Adrenal gland (tissue), 5 donors: ENCODE measurements around the gene BBS7.

Experiments
- POLR2A ChIP-seq, 2 donors: fragments of 450-650 bp; IDR thresholded peaks; one replicate each; pipeline ENCODE4 v1.6.1; 2017; ENCODE audit warnings: antibody characterized with exemption in 2 of 2, mild to moderate bottlenecking in 2 of 2, moderate library complexity in 1 of 2
- TF ChIP-seq, protein P1 (sequence below), 6 experiments: fragments of 450-650 bp in 4 of 6; fragments of 200-600 bp in 2 of 6; sonication (generic) in 1 of 6; IDR thresholded peaks; 1 replicate in 5 of 6; 2 replicates in 1 of 6; pipeline versions ENCODE4 v1.5.1 to v1.8.0; 2016 to 2021; ENCODE audit warnings: antibody characterized with exemption in 6 of 6, mild to moderate bottlenecking in 2 of 6, moderate library complexity in 1 of 6
- donor health status: DM: no; HTN: no; CAD: no.

- TF ChIP-seq, protein P1, sequence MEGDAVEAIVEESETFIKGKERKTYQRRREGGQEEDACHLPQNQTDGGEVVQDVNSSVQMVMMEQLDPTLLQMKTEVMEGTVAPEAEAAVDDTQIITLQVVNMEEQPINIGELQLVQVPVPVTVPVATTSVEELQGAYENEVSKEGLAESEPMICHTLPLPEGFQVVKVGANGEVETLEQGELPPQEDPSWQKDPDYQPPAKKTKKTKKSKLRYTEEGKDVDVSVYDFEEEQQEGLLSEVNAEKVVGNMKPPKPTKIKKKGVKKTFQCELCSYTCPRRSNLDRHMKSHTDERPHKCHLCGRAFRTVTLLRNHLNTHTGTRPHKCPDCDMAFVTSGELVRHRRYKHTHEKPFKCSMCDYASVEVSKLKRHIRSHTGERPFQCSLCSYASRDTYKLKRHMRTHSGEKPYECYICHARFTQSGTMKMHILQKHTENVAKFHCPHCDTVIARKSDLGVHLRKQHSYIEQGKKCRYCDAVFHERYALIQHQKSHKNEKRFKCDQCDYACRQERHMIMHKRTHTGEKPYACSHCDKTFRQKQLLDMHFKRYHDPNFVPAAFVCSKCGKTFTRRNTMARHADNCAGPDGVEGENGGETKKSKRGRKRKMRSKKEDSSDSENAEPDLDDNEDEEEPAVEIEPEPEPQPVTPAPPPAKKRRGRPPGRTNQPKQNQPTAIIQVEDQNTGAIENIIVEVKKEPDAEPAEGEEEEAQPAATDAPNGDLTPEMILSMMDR (IDR thresholded peaks at IDR 0.05), result no peak
- no peak for TF ChIP-seq POLR2A (IDR thresholded peaks at IDR 0.05)
Observed at GRCh38 chr4:121873604-121874003, 3.3 kb upstream of the BBS7 start.
